Limb (tissue), 2 donors: ENCODE data around the gene FRMD3.
"Not testable (repeated sequence)": the region's sequence is repeated elsewhere in the genome, so short reads cannot be mapped to it uniquely, and the experiment has no call there.

Experiments used
- DNase-seq, 2 donors: peaks; one replicate each; pipeline ENCODE4 v3.0.0-alpha.2; 2016; ENCODE audit errors: extremely low spot score in 2 of 2

FRMD3 gene

DNA sequence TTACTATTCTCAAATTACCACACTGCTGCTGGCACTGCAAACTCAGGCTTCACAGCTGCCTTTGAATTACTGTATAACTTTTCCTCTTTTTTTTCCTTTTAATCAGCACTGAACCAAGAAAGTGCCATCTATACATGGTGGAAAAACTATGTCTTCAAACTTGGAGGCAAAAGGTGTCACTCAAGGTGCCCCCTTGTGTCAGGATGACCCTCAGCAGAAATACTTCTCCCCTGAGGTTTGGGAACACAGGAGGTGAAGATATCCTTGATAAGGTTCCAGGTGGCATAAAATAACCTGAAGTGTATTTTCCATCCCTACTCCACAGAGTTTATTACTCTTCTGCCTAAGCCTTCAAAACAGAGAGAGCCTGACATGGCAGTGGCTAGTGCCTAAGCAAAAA lies 14.5 kb downstream of the FRMD3 start:
- no peak for DNase-seq

DNA sequence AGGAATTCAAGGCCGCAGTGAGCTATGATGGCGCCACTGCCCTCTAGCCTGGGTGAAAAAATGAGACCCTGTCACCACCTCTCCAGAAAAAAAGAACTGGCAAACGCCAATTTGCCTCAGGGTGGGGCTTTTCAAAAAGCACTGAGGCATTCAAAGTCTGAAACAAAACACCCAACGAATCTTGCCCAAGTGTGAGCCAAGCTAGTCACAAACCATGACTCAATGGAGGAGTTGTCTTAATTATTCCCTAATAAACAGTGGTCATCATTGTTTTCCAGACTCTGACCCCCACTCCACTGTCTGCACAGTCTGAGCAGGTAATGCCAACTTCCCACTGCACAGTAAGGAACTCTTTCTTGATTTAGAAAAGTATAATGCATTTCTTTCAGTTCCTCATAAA lies 16.8 kb downstream of the FRMD3 start:
- DNase-seq = no peak

DNA sequence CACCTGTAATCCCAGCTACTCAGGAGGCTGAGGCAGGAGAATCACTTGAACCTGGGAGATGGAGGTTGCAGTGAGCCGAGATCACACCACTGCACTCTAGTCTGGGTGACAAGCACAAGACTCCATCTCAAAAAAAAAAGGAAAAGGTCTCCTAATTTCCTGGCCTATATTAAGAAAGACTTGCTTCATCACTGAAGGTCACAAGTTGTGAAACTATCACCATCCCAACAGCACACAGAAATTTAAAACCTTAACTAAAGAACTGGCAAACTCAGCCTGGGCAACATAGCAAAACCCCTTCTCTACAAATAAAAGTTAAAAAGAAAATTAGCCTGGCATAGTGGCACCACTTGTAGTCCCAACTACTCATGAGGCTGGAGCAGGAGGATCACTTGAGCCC lies 17.2 kb downstream of the FRMD3 start:
- DNase-seq = no peak

DNA sequence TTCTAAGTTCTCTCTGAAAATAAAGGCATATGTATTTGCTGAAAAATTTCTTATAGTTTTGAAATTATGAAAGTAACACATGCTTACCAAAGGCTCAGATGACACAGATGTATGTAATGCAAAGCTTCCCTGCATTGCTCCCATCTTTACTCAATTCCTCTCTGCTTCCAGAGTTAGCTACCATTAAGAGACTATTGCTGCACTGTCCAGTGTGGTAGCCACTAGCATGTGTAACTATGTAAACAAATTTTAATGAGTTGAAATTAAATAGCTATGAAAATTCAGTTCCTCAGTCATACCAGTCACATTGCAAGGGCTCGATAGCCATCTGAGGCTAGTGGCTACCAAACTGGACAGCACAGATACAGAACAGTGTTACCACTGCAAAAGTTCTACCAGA lies 17.9 kb downstream of the FRMD3 start:
- no peak for DNase-seq

DNA sequence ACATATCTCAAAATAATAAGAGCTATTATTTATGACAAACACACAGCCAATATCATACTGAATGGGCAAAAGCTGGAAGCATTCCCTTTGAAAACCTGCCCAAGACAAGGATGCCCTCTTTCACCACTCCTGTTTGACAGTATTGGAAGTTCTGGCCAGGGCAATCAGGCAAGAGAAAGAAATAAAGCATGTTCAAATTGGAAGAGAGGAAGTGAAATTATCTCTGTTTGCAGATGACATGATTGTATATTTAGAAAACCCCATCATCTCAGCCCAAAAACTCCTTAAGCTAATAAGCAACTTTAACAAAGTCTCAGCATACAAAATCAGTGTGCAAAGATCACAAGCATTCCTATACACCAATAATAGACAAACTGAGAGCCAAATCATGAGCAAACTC lies 20.2 kb downstream of the FRMD3 start:
- DNase-seq = not testable (repeated sequence)

DNA sequence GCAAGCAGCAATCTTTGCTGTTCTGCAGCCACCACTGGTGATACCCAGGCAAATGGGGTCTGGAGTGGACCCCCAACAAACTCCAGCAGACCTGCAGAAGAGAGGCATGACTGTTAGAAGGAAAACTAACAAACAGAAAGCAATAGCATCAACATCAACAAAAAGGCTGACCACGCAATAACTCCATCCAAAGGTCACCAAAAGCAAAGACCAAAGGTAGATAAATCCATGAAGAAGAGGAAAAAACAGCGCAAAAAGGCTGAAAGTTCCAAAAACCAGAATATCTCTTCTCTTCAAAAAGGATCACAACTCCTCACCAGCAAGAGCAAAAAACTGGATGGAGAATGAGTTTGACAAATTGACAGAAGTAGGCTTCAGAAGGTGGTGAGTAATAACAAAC lies 23.4 kb downstream of the FRMD3 start:
- no peak for DNase-seq

DNA sequence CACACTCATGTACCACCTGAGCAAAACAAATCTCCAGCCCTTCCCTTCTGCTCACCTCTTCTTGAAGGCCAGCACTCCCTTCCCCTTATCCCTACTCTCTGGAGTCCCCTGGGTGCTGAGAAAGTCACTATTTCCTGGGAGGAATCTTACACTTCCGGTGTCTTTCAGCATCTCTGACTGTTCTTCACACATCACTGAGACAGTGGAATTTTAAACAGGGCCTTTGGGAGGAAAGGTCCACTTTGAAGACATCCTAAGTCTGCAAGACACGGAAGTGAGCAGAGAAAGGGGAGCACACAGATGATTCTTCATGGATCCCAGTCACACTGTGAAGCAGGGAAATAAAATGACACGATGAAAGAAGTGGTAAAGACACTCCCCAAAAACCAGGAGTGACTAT lies 25.6 kb downstream of the FRMD3 start:
- DNase-seq = no peak

DNA sequence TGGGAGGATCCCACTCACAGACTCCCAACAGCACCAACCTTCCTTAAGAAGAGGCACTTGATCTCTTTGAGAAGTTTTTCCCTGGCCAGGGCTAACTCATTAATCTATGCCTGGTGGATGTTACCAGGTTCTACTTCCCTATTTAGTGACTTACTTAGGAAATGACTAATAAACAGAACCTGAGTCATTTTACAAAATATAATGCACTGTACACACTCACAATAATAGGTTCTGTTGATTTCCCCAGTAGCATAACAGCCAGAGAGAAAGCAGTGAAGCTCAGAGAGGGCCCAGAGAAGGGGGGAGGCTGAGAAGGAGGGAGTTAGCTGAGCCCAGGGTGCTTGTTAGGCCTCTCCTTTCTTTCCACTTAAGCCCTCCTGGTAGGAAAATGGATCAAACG lies 27.1 kb downstream of the FRMD3 start:
- no peak for DNase-seq

DNA sequence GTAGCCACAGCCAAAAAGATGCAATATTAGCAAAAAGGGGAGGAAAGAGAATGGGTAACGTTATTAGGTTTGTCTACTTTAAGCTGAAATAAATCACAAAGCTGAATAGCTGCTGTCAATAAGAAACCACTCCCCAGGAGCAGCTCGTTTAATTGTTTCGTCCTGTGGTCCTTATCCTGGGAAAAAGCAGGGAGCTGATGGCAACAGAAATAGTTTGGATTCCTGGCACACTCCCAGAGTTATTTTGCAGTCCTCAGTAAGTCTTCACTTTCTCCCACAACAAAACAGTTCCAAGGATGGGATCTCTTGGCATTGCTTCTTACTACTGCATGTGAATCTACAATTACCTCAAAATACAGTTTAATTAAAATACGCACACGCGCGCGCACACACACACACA lies 28.8 kb downstream of the FRMD3 start:
- DNase-seq = peak in 1 of 2 donors; percentile 52

DNA sequence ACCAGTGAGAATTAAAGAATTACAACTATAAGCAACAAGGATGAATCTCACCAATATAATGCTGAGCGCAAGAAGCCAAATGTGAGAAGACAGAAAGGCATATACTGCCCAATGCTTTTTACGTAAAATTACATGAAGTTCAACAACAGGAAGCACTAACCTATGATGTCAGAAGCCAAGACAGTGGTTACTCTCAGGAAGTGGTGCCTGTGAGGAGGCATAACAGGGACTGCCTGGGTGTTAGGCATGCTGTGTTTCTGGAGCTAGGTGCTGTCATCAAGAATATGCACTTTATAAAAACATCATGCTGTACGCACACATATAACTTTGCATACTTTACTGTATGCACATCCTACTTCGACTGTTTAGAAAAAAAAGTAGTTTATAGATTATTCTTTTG lies 30.1 kb downstream of the FRMD3 start:
- DNase-seq = no peak

DNA sequence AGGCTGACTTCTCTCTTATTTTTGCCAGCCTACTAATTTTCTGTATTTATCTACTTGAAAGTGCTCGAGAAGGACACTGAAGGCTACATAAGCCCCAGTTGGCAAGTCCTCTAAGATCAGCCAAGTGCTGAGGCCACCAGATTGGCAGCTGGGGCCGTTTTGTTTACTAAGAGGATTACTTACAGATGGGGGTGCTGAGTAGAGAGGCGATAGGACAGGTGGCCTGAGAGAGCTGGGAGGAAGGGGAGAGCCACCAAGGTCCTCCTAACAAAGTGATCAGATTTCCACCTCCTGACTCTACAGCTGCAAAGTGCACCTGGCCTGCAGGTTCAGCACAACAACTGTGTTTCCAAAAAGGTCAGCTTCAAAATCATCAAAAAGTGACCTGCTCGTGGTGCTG lies 32.9 kb downstream of the FRMD3 start:
- DNase-seq = peak in 1 of 2 donors; percentile 11

DNA sequence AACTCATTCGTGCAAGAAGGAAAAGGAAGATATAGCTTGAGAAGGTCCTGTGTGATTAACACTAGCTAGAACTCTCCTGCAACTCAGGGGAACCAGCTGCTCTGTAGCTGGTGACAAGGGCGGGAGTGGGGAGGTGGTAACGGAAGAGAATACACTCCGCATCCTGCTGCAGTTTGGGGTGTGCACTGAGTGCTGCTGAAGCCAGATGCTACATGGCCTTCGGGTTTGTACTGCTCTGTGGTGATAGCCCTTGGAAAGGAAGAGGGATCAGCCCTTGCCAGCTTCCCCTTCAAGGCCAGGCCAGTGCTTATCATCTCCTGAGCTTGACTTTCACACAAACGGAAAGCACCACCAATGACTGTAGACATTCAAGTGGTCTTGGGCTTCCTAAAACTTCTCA lies 34.3 kb downstream of the FRMD3 start:
- no peak for DNase-seq

DNA sequence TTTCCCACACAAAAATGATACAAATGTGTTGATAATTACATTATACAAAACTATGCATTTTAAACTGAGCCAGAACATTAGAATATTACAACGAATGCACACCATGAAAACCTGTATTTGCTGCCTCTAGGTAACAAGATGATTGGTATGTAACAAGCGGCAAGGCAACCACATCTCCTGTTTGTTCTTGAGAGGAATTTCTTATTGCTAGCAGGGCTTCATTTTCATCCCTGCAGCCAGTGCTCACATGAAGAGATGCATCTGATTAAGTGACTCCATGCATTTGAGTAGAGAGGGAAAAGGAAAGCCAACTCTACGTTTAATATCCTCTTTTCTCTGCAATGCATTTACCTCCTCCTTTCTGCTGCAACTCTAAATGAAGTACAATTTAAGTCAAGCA lies 36.6 kb downstream of the FRMD3 start:
- no peak for DNase-seq

DNA sequence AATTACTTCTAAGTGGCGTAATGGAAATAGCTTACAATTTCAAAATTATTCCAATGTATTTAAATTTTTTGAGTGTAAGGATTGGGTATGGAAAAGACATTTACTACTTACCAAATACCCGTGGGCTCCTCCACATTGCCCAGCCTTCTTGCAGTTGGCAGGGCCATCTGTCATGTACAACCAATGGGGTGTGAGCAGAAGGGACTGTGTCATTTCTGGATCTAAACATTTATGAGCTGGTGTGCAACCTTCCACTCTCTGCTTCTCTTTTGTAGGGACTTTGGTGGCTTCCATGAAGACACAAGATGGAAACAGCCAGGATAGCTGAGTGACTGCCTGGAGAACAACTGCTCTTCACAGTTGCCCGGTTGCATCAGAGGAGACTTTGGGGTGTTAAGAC lies 40.8 kb downstream of the FRMD3 start:
- DNase-seq = no peak

DNA sequence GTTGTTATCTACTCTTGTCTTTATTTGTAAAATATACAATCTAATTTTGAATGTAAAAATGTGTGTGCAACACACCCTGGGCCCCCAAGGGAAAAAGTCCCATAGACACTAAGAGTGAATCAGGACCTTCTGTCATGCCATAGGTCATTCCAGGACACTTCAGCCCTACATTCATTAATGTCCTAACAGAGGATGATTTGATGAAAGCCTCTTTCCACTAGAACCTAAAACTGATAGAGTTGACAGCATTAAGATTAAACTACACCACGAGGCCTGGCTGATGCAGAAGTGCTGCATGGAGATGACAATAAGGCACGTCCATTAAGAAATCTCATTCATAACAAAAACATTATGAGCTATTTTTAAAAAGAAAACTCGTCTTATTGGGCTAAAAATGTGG lies 46.2 kb downstream of the FRMD3 start:
- no peak for DNase-seq

DNA sequence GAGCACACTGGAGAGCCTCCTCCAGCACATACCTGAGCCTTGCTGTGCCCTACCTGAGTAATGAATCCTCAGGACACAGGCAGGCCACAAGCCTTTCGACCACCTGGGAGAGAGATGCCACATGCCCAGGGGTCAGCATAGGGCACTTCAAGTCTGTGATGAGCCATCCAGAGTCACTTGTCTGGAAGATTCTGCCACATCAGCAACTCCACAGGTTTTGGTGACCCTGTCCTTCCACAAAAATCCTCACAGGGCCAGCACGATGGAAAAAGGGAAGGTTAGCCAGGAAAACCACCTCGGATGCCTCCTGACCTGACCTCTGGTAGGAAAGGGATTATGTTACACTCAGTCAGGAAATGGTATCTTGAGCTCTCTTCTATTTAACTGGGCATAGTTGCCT lies 46.8 kb downstream of the FRMD3 start:
- DNase-seq = no peak

DNA sequence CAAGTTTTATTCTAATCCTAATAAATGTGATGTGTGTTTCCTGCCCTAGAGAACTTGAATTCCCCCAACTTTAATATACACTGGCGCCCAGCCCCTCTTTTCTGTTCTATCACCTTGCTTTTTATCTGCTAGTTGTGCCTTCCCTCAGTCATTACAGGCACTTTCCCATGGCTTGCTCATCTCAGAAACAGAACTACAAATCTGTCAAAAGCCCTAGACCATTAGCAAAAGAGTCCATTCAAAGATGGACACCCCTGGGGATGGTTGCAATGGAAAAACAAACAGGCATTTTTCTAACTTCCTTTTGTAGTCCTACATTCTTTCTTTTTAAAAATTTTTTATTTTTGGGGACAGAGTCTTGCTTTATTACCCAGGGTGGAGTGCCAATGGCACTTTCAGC lies 48.2 kb downstream of the FRMD3 start:
- DNase-seq = no peak

DNA sequence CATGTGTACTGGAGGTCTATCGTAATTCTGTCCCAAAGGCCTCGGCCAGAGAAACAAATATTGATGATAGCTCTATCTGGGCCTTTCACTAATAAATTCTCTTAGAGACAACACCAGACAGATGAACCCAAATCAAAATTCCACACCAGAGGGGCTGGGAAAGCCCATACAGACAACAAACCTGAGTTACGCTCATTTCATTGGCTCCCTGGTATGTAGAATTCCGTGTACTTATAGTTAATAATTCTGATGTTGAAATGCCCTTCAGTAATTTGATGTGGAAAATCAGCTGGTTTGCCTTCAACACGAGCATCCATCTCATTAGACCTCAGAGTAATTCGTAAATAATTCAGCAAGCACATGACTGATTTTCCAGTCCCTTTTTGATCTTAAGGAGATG lies 53.2 kb downstream of the FRMD3 start:
- no peak for DNase-seq

DNA sequence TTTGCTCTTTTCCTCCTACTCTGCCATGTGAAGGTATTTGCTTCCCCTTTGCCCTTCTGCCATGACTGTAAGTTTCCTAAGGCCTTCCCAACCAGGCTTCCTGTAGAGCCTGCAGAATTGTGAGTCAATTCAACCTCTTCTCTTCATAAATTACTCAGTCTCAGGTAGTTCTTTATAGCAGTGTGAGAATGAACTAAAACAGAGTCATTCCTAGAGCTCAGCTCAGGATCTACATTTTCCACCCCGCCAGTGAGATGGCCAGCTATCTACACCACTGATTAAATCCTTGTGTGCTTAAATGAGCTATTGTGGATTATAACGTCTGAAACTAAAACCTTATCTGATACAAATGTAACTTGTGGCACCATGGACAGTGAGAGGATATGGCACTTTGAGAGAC lies 55.0 kb downstream of the FRMD3 start:
- DNase-seq = no peak

DNA sequence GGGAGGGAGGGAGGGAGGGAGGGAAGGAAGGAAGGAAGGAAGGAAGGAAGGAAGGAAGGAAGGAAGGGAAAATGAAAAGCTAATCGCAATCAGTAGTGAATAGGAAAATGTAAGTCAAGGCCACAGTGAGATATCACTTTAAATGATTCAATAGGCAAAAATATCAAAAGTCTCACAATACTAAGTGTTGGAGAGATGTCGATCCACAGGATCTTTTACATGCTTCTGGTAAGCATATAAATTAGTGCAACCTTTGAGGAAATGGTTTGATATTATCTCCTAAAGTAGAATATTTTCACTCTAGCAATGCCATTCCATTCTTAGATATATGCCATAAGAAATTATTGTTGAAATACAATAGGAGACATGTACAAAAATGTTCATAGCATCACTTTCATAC lies 58.4 kb downstream of the FRMD3 start:
- DNase-seq = no peak

DNA sequence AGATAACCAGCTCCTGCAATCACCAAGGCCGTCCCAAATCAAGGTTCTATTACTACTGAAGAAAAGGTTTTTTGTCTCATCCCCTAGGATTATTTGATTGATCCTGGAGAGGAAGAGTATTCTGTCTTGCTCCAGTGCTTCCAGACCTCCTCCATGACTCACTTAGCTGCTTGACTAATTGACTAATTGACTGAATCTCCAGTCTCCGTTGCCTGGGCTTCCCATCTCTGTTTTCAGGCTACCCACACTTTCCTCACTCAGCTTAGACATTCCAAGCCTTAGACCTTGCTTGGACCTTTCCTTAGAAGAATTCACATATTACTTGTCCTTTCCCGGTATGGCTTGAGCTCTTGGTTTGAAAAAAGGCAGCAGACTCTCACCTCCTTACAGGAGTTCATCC lies 60.6 kb downstream of the FRMD3 start:
- DNase-seq = no peak

DNA sequence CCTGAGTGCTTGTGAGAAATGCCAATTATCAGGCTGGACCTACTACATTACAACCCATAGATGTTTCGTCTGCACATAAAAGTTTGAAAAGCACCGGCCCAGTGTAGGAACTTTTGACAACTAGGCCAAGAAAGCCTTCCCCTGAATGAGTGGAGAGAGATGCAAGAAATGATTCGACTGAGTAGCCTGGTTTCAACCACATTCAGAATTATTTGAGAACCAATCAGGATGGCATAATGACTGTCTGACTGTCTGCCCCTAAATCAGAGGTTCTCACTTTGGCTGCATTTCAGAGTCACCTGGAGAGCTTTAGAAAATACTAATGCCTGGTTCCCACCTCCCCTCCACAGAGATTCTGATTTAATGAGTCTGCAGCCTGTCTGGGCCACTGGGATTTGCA lies 61.1 kb downstream of the FRMD3 start:
- DNase-seq = no peak

DNA sequence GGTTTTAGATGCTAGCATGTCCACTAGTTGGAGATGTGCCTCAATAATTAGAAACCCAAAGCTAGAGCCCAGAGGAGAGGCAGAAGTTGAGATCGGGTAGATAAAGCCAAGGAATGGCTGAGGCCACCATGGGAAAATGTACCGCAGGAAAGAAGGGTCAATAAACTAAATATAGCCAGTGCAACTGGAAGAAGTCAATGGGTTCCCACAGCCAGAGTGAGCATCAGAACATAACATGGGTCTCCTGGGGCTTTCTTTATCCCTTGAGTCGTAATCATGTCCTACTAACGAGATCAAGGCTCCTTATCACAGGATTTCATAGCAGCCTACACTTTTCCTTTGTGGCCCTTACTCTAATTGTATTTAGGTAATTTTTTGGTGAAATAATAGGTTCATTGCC lies 61.7 kb downstream of the FRMD3 start:
- DNase-seq = no peak

DNA sequence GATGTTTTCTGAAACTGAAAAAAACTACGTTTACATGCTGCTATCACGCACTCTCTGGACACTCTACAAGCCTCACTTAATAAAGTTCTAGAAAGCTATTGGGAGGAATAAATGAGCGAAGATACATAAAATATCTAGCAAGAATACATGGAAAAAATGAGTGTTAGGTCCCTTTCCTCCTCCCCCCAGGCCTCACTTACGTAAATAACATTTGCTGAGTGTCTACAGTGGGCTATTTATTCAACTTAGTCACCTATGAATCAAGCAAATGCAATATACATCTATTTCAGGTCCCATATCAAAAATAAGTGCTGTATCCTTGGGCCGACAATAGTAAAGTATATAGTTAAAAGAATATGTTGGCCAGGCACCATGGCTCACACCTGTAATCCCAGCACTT lies 62.5 kb downstream of the FRMD3 start:
- DNase-seq = no peak

DNA sequence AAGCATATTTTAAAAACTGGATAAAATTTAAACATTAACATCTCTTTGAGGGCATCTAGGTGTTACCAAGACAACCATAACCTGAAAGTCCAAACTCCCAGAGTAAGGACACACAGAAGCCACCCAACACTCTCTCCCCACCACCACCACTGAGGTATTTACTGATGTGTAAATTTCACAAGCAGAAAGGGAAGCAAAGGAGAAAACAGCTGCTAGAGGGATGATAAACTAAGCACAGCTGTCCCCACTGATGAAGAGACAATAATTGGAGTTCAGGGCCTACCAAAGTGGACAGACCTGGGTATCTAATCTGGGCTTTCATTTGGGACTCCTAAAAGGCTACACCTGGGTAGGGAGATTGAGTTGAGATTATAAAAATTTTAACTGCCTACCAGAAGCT lies 63.6 kb downstream of the FRMD3 start:
- no peak for DNase-seq
